Mesenteric fat pad (tissue), 1 donor: ENCODE data around the gene CDH20. TPM values are rescaled to one million over a fixed set of nuclear protein-coding genes. Genes with fewer than 3 reads are reported as not detected.

Experiments used
- DNase-seq: peaks from one replicate; pipeline ENCODE4 v3.0.0-alpha.2; 2020; ENCODE audit warnings: low spot score
- total RNA-seq: library from RNA; stranded (reverse); fragmentation: NEBNext Ultra II Directional; extraction: Animal tissue kit (Norgen Biotek cat#: 25700); gene quantifications from one replicate; pipeline ENCODE4 v1.2.1, GENCODE V29; 2021
- donor health status: DM: yes; HTN: yes; CAD: no.

CDH20 gene
- total RNA-seq, 1 donor from 2014 or later = 0.74 TPM

DNA sequence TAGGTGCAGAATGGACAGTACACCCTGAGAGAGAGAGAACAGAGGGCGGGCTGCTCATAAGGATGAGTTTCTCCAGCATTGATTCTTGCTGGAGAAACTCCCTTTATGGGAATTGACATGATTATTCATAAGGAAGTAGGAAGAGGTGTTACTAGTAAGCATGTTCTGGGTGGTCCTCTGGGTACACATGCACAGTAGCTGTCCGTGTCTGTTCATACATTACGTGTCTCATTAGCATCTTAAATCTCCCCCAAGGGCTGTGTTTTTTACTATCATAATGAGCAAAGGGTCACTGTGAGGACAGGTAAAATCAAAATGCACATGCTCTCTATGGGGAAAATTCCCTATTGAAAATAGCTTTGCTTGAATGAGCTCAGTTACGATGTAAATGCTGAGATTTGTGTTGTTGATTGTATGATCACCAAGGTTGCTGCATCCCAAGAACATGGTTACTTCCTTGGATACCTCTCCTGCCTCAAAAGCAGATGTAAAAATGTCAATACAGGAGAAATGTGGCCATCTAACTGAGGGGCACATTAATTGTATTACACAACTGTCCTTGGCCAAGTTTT, 238.9 kb downstream of the CDH20 start:
- no peak for DNase-seq

DNA sequence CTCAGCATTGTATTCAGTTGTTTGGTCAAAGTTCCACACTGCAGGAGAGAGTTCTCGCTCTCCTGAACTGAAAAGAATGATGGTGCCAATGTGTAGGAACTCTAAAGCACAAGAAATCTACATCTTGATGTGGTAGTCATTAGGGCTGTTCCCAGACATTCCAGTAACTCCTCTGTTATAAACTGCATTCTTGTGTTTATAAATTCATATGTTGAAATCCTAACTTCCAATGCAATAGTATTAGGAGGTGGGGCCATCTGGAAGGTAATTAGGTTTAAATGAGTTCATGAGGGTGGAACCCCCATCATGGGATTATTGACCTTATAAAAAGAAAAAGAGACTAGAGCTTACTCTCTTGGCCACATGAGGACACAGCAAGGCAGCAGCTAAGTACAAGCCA, 239.6 kb downstream of the CDH20 start:
- no peak for DNase-seq

DNA sequence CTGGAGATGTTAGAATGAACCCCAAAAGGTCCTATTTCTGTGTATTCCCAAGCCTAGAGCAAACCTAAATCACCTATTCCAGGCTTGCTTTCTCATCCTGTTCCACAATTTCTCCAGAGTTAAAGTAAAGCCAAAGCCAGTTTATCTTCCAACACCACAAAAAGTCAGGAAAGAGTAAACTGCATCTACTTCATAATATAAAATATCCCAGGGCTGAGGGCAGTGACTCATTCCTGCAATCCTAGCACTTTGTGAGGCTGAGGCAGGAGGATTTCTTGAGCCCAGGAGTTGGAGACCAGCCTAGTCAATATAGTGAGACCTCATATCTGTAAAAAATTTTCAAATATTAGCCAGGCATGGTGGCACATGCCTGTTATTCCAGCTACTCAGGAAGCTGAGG, 241.4 kb downstream of the CDH20 start:
- no peak for DNase-seq

DNA sequence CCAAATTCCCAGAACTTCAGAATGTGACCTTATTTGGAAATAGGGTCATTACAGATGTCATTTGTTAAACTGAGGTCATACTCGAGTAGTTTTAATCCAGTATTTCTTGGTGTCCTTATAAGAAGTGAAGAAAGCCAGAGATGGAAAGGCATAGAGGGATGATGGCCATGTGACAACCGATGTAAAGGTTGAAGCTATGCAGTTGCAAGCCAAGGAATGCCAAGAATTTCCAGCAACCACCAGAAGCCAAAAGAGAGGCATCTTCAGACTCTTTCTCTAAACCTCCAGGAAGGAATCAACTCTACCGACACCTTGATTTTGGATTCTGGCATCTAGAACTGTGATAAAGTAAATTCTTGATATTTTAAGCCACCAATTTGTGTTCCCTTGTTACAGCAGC, 242.2 kb downstream of the CDH20 start:
- no peak for DNase-seq

DNA sequence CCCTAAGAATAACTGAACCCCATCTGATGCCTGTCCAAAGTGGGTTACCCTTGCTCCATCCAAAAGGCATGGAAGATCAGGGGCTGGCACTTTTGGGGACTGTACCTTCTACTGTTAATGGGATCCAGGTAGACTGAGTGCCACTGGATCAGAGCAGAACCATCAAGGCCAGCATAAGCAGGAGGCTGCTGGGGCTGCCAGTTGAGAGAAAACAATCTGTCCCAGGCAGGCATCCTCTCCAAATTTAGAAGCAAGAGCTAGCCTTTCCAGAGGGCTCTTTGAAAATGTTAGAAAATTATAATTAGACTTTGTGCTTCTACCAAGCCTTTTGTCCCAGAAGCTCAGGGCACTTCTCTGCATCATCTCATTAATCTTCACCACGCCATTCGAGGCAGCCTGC, 245.6 kb downstream of the CDH20 start:
- no peak for DNase-seq

DNA sequence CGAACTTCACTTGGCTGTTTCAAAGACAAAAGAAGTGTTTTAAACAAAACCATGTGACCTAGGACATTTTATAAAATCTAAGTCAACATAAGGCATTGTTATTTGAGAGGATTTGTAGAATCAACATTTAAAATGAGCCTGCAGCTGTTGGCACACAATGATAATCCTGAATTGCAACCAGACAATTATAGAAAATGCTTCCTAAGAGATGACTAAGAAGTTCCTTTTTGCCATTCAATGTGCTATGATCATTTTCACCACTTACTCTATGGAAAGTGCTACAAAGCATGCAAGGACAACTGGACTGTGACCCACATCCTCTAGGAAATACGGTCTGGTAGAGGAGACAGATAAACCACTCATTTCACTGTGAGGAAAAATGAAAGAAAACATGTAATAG, 246.4 kb downstream of the CDH20 start:
- no peak for DNase-seq

DNA sequence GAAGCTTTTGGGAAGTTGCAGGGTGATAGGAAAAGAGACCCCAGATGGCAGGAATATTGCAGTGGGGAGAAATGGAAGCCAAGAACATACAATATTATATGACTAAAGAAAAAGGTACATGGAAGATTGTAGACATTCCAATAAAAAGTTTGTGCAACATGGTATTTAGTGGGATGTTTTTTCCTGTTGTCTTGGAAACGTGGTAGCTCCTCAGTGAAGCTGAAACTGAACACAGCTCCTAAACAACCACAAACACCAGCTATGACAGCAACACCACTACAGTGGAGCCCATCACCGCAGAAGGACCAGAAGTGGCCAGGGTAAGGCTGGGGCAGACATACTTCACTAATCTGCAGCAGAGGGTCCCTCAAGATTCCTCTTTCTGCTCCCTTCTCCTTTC, 246.8 kb downstream of the CDH20 start:
- no peak for DNase-seq

DNA sequence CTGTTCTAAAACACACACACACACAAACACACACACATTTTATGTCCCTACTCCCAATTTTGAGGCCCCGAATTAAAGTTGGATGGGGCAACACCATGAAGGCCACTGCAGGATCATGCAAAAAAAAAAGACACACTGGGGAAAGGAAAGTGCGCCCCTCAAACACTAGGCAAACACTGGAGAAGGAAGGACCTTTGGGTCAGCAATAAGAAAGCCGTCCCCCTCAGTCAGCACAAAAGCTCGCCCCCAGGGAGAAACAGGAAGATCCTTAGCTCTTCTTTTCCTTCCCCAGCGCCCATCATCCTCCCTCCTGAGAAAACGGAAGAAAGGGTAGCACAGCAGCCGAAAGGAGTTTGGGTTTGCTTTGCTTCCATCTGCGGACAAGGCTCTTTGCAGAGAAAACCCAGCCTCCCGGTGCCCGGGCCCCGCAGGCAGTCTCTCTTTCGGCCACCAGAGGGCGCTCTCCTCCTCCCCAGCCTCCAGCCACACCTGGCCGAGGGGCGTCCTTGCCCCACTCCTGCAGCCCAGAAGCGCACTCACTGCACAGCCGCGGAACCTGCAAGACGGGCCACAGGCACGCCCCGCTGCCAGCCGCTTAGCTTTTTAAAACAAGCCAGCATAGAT, 248.5 kb downstream of the CDH20 start:
- DNase-seq = peak; percentile 93

DNA sequence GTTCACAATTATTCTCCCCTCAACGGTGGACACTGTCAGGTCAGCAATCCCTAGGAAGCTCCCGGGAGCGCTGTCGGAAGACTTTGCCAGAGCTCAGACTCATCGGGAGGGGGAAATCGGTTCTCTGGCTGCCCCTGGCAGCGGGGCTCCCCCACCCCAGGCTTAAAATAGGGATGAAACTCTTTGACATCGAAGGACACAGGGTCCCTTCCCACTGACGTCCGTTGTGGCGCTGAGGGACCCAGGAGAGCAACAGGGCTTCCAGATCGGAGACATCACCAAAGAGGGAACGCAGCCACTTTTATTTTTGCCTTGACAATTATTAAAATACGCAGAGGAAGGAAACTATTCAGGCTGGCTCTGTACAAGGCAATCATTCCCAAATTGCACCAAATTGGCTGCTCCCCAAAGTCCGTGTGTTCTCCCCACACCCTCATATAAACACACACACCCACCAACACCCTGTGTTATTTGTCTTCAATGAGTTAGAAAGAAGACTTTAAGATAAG, 249.0 kb downstream of the CDH20 start:
- DNase-seq = no peak

DNA sequence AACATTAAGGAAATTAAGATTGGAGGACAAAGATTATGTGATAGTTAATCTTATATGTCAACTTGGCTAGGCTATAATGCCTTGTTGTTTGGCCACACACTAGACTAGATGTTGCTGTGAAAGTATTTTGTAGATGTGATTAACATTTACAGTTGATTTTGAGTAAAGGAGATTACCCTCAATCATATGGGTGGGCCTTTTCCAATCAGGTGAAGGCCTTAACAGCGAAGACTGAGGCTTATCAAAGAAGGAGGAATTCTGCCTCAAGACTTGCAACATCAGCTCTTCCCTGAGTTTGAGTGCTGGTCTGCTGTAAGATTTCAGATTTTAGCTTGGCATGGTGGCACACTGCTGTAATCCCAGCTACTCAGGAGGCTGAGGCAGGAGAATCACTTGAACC, 250.3 kb downstream of the CDH20 start:
- DNase-seq = no peak

DNA sequence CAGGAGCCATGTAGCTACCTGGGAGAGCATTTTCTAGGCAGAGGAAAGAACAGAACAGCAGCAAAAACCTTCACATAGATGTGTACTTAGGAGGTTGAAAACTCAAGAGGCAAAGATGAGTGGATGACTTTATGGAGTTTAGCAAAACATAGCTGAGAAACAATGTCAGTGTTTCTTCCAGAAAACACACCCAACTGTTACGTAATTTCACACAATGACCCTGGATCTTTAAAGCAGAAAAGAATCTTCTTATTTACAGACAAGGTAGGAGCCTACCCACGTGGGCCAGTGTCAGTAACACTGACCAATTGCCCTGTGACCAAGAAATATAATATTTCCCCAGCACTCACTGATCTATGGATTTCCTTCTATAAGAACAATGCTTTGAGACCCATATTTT, 254.6 kb downstream of the CDH20 start:
- no peak for DNase-seq

DNA sequence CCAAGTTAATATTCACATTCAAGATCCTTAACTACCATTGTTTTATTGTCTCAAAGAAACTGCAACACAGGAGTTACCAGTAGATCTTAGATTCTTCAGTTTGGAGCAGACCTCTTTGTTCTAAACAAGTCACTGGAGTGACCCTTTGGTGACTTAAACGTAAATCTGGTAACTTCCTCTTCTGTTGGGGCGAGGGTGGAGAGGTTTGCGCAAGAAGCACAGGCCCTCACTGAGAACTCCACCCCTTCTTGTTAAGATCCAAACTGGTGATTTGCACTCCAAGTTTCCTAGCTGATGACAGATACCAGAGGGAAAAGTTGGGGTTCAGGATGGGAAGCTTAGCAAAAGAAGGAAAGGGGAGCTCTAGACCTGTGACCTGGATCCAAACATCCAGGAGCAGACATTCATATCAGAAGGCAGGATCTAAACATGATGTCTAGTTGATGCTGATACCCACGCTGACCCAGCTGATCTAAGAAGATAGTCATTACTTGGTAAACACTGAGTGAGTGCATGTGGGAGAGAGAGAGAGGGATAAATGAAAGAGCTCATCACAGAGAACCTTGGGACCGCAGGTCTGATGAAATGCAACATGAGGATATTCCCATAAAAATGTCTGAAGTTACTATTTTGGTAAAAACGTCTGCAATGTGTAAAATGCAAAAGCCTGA, 256.0 kb downstream of the CDH20 start:
- no peak for DNase-seq

DNA sequence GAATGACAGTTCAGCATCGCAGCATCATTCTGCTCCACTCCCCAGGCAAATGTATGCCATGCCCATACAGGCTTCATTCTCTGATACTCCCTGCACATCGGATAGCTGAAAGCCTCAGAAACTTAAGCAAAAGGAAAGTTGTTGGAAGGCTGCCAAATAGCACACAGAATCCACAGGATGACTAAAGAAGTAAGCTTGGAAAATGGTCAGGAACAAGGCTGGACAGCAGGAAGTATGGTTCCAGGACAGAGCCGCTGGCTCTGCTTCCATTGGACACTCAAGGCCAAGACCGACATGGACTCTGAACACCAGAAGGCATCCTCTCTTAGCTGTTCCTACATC, 256.5 kb downstream of the CDH20 start:
- no peak for DNase-seq

DNA sequence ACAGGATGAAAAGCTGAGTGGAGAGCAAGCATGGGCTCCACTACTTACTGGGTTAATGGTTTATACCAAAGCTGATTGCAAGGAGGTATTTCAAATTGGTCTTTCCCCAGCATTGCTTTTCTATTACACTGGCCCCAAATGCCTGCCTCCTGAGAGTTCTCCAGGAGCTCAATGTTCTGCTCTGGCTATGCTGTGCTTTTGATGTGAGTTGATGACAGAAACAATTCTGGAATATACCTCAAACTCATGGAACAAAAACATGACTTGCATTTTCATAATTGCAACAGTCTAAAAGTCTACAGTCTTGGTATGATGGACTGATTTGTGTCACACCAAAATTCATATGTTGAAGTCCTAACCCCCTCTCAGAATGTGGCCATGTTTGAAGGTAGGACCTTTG, 258.0 kb downstream of the CDH20 start:
- no peak for DNase-seq

DNA sequence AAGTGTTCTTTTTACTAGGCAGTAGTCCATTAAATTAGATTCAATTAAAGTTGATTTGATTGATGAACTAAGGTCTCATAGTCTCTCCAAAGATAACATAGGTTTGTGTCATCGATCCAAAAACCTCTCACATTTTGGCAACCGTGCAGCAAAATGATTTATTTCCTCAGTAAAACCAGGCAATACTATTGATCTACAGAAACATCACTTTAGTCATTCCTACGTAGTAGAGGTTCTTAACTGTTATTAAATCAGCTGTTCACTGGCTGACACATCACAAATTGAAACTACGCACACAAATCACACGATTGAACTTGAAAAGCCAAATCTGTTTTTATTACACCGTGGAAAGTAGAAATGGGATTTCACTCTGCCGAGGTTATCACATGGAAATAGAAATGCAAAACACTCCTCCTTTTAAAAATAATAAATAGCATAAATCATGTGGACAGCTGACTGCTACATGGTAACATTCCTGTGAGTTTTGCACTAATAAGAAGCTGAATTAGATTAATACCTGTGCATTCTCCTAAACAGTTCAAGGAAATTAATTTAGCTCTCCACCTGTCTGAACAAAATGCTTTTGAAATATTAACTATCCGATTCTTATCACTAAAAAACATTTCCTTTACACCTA, 262.5 kb downstream of the CDH20 start:
- no peak for DNase-seq

DNA sequence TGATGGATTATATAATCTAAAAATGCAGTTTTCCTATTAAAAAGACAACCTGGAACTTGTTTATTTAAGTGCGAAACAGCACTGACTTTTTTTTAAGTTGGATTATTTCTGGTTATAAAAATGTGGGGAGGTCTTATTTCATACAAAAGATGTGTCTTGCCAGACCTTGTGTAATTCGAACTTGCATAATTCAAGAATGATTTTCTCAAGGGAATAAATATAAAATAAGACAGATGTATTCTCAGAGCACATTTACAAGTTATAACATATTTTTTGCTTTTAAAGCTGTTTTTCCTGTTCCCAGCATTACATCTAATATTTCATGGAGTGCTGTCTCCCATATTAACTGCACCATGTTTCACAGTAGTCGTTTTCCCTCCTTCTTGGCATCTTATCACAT, 263.1 kb downstream of the CDH20 start:
- DNase-seq = no peak

DNA sequence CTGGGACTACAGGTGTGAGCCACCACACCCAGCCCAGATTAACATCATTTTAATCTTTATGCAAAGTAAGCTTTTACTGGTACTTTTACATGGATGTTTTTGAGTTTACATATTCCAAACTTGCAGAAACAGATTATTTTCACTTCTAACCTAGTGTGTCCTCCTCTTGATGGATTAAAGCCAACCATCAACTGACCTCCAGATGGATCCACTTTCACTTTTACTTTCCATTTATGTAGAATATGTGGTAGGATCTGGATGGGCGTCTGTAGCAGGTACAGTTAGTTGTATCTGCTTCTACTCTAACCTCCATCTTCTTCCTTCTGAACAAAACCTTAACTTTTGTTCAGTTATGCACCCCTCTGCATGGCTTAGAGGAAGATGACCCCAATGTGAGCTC, 264.1 kb downstream of the CDH20 start:
- no peak for DNase-seq

DNA sequence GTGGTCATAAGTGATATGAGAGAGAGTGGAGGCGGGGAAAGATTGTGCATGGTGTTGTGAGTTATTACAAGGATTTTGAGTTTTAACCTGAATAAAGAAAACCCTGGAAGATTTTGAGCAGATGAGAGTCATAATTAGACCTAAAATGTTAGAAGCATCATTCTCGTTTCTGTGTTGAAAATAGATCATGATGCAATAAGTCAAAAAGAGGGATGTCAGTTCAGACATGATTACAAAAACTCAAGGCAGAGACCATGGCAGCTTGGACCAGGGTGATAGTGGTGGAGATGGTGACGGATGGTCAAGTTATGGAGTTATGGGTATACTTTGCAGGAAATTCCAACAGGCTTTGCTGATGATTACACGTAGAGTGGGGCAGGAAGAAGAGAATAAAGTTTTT, 267.2 kb downstream of the CDH20 start:
- DNase-seq = no peak

DNA sequence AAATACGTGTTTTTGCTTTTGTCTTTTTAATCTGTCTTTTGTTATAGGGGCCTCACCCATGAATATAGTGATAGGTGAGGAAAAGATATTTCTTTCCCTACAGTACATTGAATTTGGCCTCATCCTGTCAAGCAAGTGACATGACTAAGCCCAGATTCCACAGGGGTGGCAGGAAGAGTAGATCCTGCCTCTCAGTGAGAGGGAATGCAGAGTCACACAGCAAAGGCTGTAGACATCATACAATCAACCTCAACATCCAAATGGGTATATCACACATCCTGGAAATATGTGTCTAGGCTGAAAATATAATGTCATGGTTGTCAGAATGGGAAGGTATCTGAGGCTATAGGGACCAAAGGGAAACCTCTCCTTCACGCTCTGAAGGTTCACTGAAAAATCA, 269.6 kb downstream of the CDH20 start:
- no peak for DNase-seq
